ENCODE measurements around the gene TAS2R41.
"Not testable (repeated sequence)": the region's sequence is repeated elsewhere in the genome, so short reads cannot be mapped to it uniquely, and the experiment has no call there.

Gene TAS2R41

GRCh38 chr7:143463957-143464356 is 13.7 kb upstream of the TAS2R41 start:
- Mint-ChIP-seq H3K9me3 (peaks cover 3% of the 10 kb centered on the region), H3K27me3 (ENCODE audit: low read depth) (peaks cover 3% of the 10 kb centered on the region), H3K4me3 (no peak overlapping the region), H3K4me1 (no peaks in the 10 kb centered on the region), H3K27ac (no peak overlapping the region), H3K36me3 (ENCODE audit: low read depth) (no peaks in the 10 kb centered on the region)
- no peak for TF ChIP-seq CTCF (IDR thresholded peaks at IDR 0.05; ENCODE audit: unreplicated experiment in 3 of 3)

- no peaks in the 10 kb centered on the region for H3K36me3 Mint-ChIP-seq (ENCODE audit: low read depth)
- TF ChIP-seq CTCF (IDR thresholded peaks at IDR 0.05; ENCODE audit: unreplicated experiment in 3 of 3), result no peak
Observed at GRCh38 chr7:143467724-143468123, 9.9 kb upstream of the TAS2R41 start.

GRCh38 chr7:143472071-143472689 is 5.5 kb upstream of the TAS2R41 start:
- H3K4me1 Mint-ChIP-seq; H3K36me3 Mint-ChIP-seq (ENCODE audit: low read depth); H3K27ac Mint-ChIP-seq; H3K27me3 Mint-ChIP-seq (ENCODE audit: low read depth); H3K4me3 Mint-ChIP-seq: not testable (repeated sequence)
- H3K9me3 Mint-ChIP-seq, result peaks cover 27% of the 10 kb centered on the region

More at GRCh38 chr7:143467724-143468123, 9.9 kb upstream of the TAS2R41 start:
- Mint-ChIP-seq H3K27me3 (ENCODE audit: low read depth) (peaks cover 3% of the 10 kb centered on the region), H3K27ac (no peak overlapping the region), H3K4me1 (no peaks in the 10 kb centered on the region), H3K9me3 (peaks cover 14% of the 10 kb centered on the region), H3K4me3 (no peak overlapping the region)

- Mint-ChIP-seq H3K4me3 (no peak overlapping the region), H3K27ac (no peak overlapping the region), H3K36me3 (ENCODE audit: low read depth) (no peaks in the 10 kb centered on the region), H3K4me1 (peaks cover 3% of the 10 kb centered on the region), H3K9me3 (peaks cover 5% of the 10 kb centered on the region), H3K27me3 (ENCODE audit: low read depth) (no peaks in the 10 kb centered on the region)
- no peak for TF ChIP-seq CTCF (IDR thresholded peaks at IDR 0.05; ENCODE audit: unreplicated experiment in 3 of 3)
Observed at GRCh38 chr7:143479055-143479766, 1.5 kb downstream of the TAS2R41 start.

GRCh38 chr7:143480501-143480900 is 2.8 kb downstream of the TAS2R41 start:
- no peak for TF ChIP-seq CTCF (IDR thresholded peaks at IDR 0.05; ENCODE audit: unreplicated experiment in 3 of 3)
- Mint-ChIP-seq H3K36me3 (ENCODE audit: low read depth) (no peaks in the 10 kb centered on the region), H3K4me3 (no peak overlapping the region), H3K27ac (no peak overlapping the region), H3K27me3 (ENCODE audit: low read depth) (no peaks in the 10 kb centered on the region), H3K4me1 (peaks cover 6% of the 10 kb centered on the region), H3K9me3 (no peaks in the 10 kb centered on the region)

- H3K36me3 Mint-ChIP-seq (ENCODE audit: low read depth), result no peaks in the 10 kb centered on the region
- H3K4me3 Mint-ChIP-seq, result peak overlapping the region in 1 of 3 experiments; percentile 5
- peaks cover 6% of the 10 kb centered on the region for H3K4me1 Mint-ChIP-seq
- no peaks in the 10 kb centered on the region for H3K27me3 Mint-ChIP-seq (ENCODE audit: low read depth)
- no peak for TF ChIP-seq CTCF (IDR thresholded peaks at IDR 0.05; ENCODE audit: unreplicated experiment in 3 of 3)
- no peaks in the 10 kb centered on the region for H3K9me3 Mint-ChIP-seq
- H3K27ac Mint-ChIP-seq, result peak overlapping the region in 2 of 3 experiments; percentile 60 to 74
Observed at GRCh38 chr7:143484119-143484518, 6.4 kb downstream of the TAS2R41 start.

Measured in nephron (organoid).